Keratinocyte (primary cell): ENCODE results near the gene MLLT3. TPM values are rescaled to one million over a fixed set of nuclear protein-coding genes. Genes with fewer than 3 reads are reported as not detected.

ENCODE experiments used
- DNase-seq: peaks from one replicate; pipeline ENCODE4 v3.0.0-alpha.2; 2011; ENCODE audit warnings: low read depth, missing footprints, low spot score
- FAIRE-seq: peaks from 2 replicates; lab custom pipeline; 2011; peaks lifted over from hg19 to GRCh38; lab: Jason Lieb, UNC
- H2AFZ ChIP-seq: 2 replicates; pipeline ENCODE4 v1.6.0; 2012; ENCODE audit warnings: low read length, control low read depth, inconsistent platforms; ENCODE audit not compliant: control insufficient read depth
- H3K27ac ChIP-seq: 2 replicates; pipeline ENCODE4 v1.5.1; 2011; ENCODE audit warnings: low read length; ENCODE audit not compliant: control insufficient read depth, insufficient read depth
- H3K27me3 ChIP-seq: 3 replicates; pipeline ENCODE4 v1.6.0; 2011; ENCODE audit warnings: low read length; ENCODE audit not compliant: control insufficient read depth, insufficient read depth; ENCODE audit errors: extremely low read depth
- H3K36me3 ChIP-seq, 2 experiments: 2 replicates in 1 of 2; 3 replicates in 1 of 2; pipeline ENCODE4 v1.5.1; 2011; ENCODE audit warnings: low read length in 2 of 2, mild to moderate bottlenecking in 1 of 2; ENCODE audit not compliant: control insufficient read depth in 2 of 2, insufficient read depth in 2 of 2; ENCODE audit errors: extremely low read depth in 1 of 2
- H3K4me1 ChIP-seq: 3 replicates; pipeline ENCODE4 v1.5.1; 2011; ENCODE audit warnings: low read length; ENCODE audit not compliant: control insufficient read depth, insufficient read depth; ENCODE audit errors: extremely low read depth
- H3K4me2 ChIP-seq: 3 replicates; pipeline ENCODE4 v1.6.0; 2011; ENCODE audit warnings: low read depth, low read length; ENCODE audit not compliant: control insufficient read depth, insufficient read depth; ENCODE audit errors: extremely low read depth
- H3K4me3 ChIP-seq, 3 experiments: fragments of 200-600 bp in 1 of 3; sonication (generic) in 1 of 3; 2 replicates in 2 of 3; 3 replicates in 1 of 3; pipeline ENCODE4 v1.5.1; 2011 to 2016; ENCODE audit warnings: low read length in 3 of 3, mild to moderate bottlenecking in 3 of 3, control low read depth in 2 of 3, inconsistent platforms in 1 of 3, low read depth in 1 of 3, mixed read lengths in 1 of 3, mixed run types in 1 of 3, moderate library complexity in 1 of 3; ENCODE audit not compliant: control insufficient read depth in 2 of 3, insufficient read depth in 2 of 3; ENCODE audit errors: extremely low read depth in 1 of 3
- H3K79me2 ChIP-seq: 2 replicates; pipeline ENCODE4 v1.6.0; 2012; ENCODE audit warnings: low read length; ENCODE audit not compliant: control insufficient read depth, insufficient read depth
- H3K9ac ChIP-seq: 3 replicates; pipeline ENCODE4 v1.6.0; 2011; ENCODE audit warnings: low read length; ENCODE audit not compliant: control insufficient read depth, insufficient read depth; ENCODE audit errors: extremely low read depth
- H3K9me1 ChIP-seq: 3 replicates; pipeline ENCODE4 v1.6.0; 2011; ENCODE audit warnings: low read length; ENCODE audit not compliant: control insufficient read depth, insufficient read depth; ENCODE audit errors: extremely low read depth
- H3K9me3 ChIP-seq: 2 replicates; pipeline ENCODE4 v1.5.1; 2012; ENCODE audit warnings: low read depth, low read length; ENCODE audit not compliant: control insufficient read depth
- H4K20me1 ChIP-seq: 3 replicates; pipeline ENCODE4 v1.6.0; 2011; ENCODE audit warnings: low read length; ENCODE audit not compliant: control insufficient read depth, insufficient read depth; ENCODE audit errors: extremely low read depth
- EZH2 ChIP-seq: IDR thresholded peaks from one replicate; pipeline ENCODE4 v1.6.1; 2012; ENCODE audit warnings: inconsistent platforms, mild to moderate bottlenecking, low read length, moderate library complexity
- dilution Hi-C: fragments of 300-500 bp; cut with MboI; formaldehyde crosslinking; loops from one replicate; pipeline ENCODE4 v1.7.0; 2020; ENCODE audit warnings: low sequenced_read_pairs; ENCODE audit not compliant: extremely low pct_ligation_motif_present
- polyA plus RNA-seq, 5 experiments: library from polyadenylated mRNA; depleted of rRNA in 3 of 5; stranded (reverse) in 3 of 5; stranded (forward) in 1 of 5; unstranded in 1 of 5; fragments of >200 nt; gene quantifications; 1 replicate in 1 of 5; 2 replicates in 3 of 5; 3 replicates in 1 of 5; pipeline versions ENCODE4 v1.2.1 to v1.2.3, GENCODE V29; 2011 to 2012; ENCODE audit warnings: missing spikeins in 2 of 5, low read depth in 1 of 5, low replicate concordance in 1 of 5
- TF ChIP-seq, protein P1 (sequence below), 3 experiments: IDR thresholded peaks in 1 of 3; conservative IDR thresholded peaks in 1 of 3; optimal IDR thresholded peaks in 1 of 3; 2 replicates in 2 of 3; 3 replicates in 1 of 3; pipeline versions ENCODE3 to v1.5.1; 2011; ENCODE audit warnings: low read length in 3 of 3, mild to moderate bottlenecking in 3 of 3, moderate library complexity in 2 of 3, control low read depth in 1 of 3, inconsistent platforms in 1 of 3; ENCODE audit not compliant: insufficient read depth in 2 of 3; ENCODE audit errors: extremely low read depth in 1 of 3

Gene MLLT3
- polyA plus RNA-seq, 1 donor (not counting 4 experiments of a cell fraction or from before 2014, with no cell fraction given): 17.0 TPM

DNA sequence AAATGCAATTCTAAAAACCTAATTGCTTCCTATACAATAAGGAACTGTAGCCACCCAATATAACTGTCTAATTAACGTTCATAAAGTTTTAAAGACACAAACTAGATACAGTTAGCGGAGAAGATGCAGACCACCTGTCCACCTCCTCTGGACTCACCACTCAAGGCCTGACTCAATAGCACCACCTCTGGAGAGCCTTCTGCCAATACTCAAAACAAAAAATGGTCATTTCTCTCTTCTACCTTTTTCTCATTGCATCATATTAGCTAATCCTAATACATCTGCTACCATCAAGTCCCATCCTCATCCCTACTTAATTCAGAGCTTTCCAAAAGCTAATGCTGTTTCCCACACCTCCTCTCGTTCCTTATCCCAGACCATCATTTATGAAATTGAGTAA is 159.9 kb downstream of the MLLT3 start:
- Histone ChIP-seq H4K20me1 (no peaks in the 10 kb centered on the region), H3K4me3 (no peak overlapping the region), H3K9ac (no peak overlapping the region), H2AFZ (no peak overlapping the region), H3K79me2 (no peaks in the 10 kb centered on the region), H3K36me3 (no peaks in the 10 kb centered on the region), H3K9me3 (no peaks in the 10 kb centered on the region), H3K9me1 (no peaks in the 10 kb centered on the region), H3K27me3 (no peaks in the 10 kb centered on the region), H3K4me2 (no peak overlapping the region), H3K27ac (no peak overlapping the region), H3K4me1 (no peaks in the 10 kb centered on the region)
- dilution Hi-C loops: no loop called here
- FAIRE-seq: no peak
- no peak for DNase-seq
- no peak for TF ChIP-seq EZH2
- TF ChIP-seq, protein P1, sequence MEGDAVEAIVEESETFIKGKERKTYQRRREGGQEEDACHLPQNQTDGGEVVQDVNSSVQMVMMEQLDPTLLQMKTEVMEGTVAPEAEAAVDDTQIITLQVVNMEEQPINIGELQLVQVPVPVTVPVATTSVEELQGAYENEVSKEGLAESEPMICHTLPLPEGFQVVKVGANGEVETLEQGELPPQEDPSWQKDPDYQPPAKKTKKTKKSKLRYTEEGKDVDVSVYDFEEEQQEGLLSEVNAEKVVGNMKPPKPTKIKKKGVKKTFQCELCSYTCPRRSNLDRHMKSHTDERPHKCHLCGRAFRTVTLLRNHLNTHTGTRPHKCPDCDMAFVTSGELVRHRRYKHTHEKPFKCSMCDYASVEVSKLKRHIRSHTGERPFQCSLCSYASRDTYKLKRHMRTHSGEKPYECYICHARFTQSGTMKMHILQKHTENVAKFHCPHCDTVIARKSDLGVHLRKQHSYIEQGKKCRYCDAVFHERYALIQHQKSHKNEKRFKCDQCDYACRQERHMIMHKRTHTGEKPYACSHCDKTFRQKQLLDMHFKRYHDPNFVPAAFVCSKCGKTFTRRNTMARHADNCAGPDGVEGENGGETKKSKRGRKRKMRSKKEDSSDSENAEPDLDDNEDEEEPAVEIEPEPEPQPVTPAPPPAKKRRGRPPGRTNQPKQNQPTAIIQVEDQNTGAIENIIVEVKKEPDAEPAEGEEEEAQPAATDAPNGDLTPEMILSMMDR (optimal IDR thresholded peaks at IDR 0.05 in 1 of 3, IDR thresholded peaks at IDR 0.05 in 1 of 3, conservative IDR thresholded peaks at IDR 0.05 in 1 of 3; ENCODE audit: extremely low read depth in 1 of 3, insufficient read depth in 2 of 3, low read length in 3 of 3): peak in 2 of 3 experiments; percentile 6 to 14

DNA sequence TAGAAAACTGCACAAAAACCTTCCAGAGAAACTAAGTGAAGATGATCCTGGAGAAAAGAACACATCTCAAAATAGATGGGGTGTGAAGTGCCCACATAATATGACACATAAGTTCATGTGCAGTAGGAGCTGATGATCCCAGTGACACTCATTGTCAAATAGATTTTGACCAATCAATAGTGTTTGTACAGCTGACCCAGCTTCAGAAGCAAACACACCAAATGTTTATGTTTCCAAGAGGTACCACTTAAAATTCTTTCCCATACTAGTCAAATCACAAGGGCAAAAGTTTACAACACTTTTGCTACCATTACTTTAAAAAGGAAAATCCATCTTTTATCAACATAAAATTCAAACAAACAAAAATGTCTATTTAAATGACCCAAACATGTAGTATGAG is 175.0 kb downstream of the MLLT3 start:
- DNase-seq: no peak
- no peak overlapping the region for H2AFZ ChIP-seq
- no peak for FAIRE-seq
- no peaks in the 10 kb centered on the region for H3K9me1 ChIP-seq
- H4K20me1 ChIP-seq: no peaks in the 10 kb centered on the region
- H3K36me3 ChIP-seq: no peaks in the 10 kb centered on the region
- H3K27me3 ChIP-seq: no peaks in the 10 kb centered on the region
- no peaks in the 10 kb centered on the region for H3K9me3 ChIP-seq
- dilution Hi-C loops: no loop called here
- H3K9ac ChIP-seq: no peak overlapping the region
- H3K4me1 ChIP-seq: no peaks in the 10 kb centered on the region
- no peak overlapping the region for H3K4me3 ChIP-seq
- no peak overlapping the region for H3K27ac ChIP-seq
- no peaks in the 10 kb centered on the region for H3K79me2 ChIP-seq
- TF ChIP-seq, protein P1 (optimal IDR thresholded peaks at IDR 0.05 in 1 of 3, IDR thresholded peaks at IDR 0.05 in 1 of 3, conservative IDR thresholded peaks at IDR 0.05 in 1 of 3; ENCODE audit: extremely low read depth in 1 of 3, insufficient read depth in 2 of 3, low read length in 3 of 3): no peak
- no peak for TF ChIP-seq EZH2
- no peak overlapping the region for H3K4me2 ChIP-seq
